Measurements from ENCODE around the gene CAPZA1.
A peak's percentile ranks its signal among the peaks of the same experiment; 100 is the strongest.

CAPZA1 gene

DNA sequence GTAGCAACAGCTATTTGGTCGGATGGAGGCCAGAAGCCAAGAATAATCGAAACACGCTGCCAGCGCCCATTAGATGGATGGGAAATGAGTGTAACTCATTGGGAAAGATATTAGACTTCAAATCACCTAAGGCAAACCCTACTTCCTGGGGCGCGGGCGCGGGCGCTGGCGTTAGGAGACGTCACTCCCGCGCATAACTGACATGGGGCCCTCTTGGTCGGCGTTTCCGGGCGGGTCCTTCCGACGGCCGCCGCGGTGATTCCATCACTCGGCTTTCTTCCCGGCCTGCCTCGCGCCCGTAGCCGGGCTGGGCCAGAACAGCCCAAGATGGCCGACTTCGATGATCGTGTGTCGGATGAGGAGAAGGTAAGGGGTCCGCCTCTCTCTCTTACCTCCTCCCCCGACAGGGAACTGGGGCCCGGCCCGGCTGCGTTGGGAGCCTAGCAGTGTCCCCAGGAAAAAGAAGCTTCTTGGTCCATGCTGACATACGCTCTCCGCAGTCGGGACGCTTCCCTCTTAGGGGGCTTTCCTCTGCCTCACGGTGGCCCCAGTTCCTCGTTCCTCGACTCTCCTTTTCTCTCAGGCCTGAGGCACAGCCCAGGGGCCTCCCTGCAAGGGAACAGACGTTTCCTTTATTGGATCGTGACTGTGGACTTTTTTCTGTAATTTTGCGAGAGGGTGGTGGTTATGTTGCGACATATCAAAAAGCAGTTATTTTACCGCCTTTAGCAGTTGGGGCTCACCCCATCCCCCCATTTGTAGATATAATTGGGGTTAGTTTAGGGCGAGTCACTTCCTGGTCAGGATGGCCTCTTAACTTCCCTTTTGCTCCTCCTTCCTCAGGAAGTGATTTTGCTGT, at the start of gene CAPZA1:
CAPZA1 (plus strand) TSS at position 315 of the 859 bp plus-strand sequence; CDS start at position 328, 13 bp downstream.
- Mint-ChIP-seq H3K36me3 (ENCODE audit: low read depth) (peaks cover 5% of the 10 kb centered on the region), H3K4me3 (peak within 1 kb of the TSS; percentile 94 to 100 (median 96)), H3K4me1 (peaks cover 29% of the 10 kb centered on the region), H3K27ac (peak within 1 kb of the TSS; percentile 99 to 100 (median 100)), H3K27me3 (ENCODE audit: low read depth) (no peaks in the 10 kb centered on the region), H3K9me3 (no peaks in the 10 kb centered on the region)
- TF ChIP-seq, protein P1, sequence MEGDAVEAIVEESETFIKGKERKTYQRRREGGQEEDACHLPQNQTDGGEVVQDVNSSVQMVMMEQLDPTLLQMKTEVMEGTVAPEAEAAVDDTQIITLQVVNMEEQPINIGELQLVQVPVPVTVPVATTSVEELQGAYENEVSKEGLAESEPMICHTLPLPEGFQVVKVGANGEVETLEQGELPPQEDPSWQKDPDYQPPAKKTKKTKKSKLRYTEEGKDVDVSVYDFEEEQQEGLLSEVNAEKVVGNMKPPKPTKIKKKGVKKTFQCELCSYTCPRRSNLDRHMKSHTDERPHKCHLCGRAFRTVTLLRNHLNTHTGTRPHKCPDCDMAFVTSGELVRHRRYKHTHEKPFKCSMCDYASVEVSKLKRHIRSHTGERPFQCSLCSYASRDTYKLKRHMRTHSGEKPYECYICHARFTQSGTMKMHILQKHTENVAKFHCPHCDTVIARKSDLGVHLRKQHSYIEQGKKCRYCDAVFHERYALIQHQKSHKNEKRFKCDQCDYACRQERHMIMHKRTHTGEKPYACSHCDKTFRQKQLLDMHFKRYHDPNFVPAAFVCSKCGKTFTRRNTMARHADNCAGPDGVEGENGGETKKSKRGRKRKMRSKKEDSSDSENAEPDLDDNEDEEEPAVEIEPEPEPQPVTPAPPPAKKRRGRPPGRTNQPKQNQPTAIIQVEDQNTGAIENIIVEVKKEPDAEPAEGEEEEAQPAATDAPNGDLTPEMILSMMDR (IDR thresholded peaks at IDR 0.05; ENCODE audit: unreplicated experiment in 3 of 3): no peak

DNA sequence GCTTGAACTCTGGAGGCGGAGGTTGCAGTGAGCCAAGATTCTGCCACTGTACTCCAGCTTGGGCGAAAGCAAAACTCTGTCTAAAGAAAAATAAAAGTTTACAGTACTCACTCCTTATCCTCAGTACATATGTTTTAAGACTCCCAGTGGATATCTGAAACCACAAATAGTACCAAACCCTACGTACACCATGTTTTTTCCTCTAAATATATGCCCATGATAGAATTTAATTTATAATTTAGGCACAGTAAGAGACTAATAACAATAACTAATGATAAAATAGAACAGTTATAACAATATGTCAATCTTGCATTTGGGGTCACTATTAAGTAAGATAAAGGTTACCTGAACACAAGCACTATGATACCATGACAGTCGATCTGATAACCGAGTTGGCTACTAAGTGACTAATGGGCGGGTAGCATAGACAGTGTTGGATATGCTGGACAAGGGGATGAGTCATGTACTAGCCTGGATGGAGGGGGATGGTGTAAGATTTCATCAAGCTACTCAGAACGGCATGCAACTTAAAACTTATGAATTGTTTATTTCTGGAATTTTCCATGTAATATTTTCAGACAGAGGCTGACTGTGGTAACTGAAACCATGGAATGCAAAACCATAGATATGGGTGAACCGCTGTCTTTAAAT, 44.4 kb upstream of the CAPZA1 start:
- Mint-ChIP-seq H3K4me1 (no peaks in the 10 kb centered on the region), H3K36me3 (ENCODE audit: low read depth) (peaks cover 57% of the 10 kb centered on the region), H3K9me3 (no peaks in the 10 kb centered on the region), H3K4me3 (no peak overlapping the region), H3K27me3 (ENCODE audit: low read depth) (no peaks in the 10 kb centered on the region), H3K27ac (no peak overlapping the region)
- TF ChIP-seq, protein P1 (IDR thresholded peaks at IDR 0.05; ENCODE audit: unreplicated experiment in 3 of 3): no peak

DNA sequence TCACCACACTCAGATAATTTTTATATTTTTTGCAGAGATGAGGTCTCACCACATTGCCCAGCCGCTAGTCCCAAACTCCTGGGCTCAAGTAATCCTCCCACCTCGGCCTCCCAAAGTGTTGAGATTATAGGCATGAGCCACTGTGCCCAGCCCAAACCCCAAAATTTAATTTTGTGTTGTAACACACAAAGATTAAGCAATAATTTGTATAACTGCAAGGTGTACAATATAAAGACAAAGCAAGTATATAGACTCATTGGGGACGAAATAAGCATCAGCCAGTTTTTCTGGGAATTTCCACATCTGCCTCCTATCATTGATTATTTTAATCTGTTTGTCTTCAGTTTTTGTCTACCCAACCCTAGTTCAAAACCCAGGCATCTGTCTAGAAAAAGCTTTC, 43.4 kb upstream of the CAPZA1 start:
- Mint-ChIP-seq H3K4me1 (no peaks in the 10 kb centered on the region), H3K4me3 (no peak overlapping the region), H3K27ac (no peak overlapping the region), H3K27me3 (ENCODE audit: low read depth) (no peaks in the 10 kb centered on the region), H3K9me3 (no peaks in the 10 kb centered on the region), H3K36me3 (ENCODE audit: low read depth) (peaks cover 54% of the 10 kb centered on the region)
- TF ChIP-seq, protein P1 (IDR thresholded peaks at IDR 0.05; ENCODE audit: unreplicated experiment in 3 of 3): no peak

DNA sequence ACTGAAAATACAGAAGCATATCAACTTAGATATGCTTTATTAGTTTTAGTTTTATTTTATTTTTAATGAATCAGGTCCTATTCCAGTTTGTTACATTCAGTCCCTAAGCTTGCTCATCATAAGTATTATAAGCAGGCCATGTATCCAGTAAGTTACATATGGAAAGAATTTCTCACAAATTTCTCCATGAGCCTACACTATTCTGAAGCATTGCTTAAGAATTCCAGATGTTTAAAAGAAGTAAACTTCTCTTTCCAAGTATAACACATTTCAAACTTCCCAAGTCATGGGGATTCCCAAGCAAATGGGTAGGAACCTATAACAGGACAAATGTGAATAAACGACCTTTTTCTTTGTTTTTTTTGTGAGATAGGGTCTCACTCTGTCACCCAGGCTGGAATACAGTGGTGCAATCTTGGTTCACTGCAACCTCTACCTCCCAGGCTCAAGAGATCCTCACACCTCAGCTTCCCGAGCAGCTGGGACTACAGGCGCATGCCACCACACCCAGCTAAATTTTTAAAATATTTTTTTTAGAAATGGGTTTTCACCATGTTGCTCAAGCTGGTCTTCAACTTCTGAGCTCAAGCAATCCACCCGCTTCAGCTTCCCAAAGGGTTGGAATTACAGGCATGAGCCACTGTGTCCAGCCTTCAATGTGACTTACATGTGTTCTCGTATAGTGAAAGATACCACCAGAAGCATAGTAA, 39.7 kb upstream of the CAPZA1 start:
- Mint-ChIP-seq H3K27me3 (ENCODE audit: low read depth) (no peaks in the 10 kb centered on the region), H3K4me1 (peaks cover 10% of the 10 kb centered on the region), H3K9me3 (no peaks in the 10 kb centered on the region), H3K27ac (no peak overlapping the region), H3K36me3 (ENCODE audit: low read depth) (peaks cover 47% of the 10 kb centered on the region), H3K4me3 (no peak overlapping the region)
- TF ChIP-seq, protein P1 (IDR thresholded peaks at IDR 0.05; ENCODE audit: unreplicated experiment in 3 of 3): no peak

DNA sequence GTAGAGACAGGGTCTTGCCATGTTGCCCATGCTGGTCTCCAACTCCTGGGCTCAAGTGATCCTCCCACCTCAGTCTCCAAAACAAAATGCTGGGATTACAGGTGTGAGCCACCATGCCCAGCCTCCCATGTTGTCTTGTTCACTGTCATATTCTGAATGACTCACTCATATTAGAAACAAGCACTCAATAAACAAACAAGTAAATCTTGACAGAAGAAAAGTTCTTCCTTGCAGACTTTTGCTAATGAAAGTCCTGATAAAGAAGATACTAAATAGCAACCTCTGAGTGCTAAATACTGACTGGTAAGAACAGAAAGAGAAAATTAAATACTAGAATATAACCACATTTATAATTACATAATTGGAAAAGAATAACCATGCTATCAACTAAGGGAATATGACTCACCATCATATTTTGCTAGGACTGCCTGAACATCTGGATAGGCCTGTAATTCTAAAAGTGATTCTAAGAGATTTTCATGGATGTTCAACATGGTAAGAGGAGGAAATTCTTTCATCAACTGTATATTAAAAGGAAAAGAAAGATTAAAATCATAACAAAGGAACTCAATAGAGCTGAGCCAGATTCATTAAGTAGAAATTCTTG, 37.9 kb upstream of the CAPZA1 start:
- Mint-ChIP-seq H3K9me3 (no peaks in the 10 kb centered on the region), H3K27me3 (ENCODE audit: low read depth) (no peaks in the 10 kb centered on the region), H3K27ac (no peak overlapping the region), H3K4me3 (no peak overlapping the region), H3K4me1 (peaks cover 10% of the 10 kb centered on the region), H3K36me3 (ENCODE audit: low read depth) (peaks cover 32% of the 10 kb centered on the region)
- TF ChIP-seq, protein P1 (IDR thresholded peaks at IDR 0.05; ENCODE audit: unreplicated experiment in 3 of 3): no peak
